GM23248 (cell line): ENCODE data around the gene ARL17A.
"Not testable (repeated sequence)": the region's sequence is repeated elsewhere in the genome, so short reads cannot be mapped to it uniquely, and the experiment has no call there.

Experiments
- EZH2 ChIP-seq: fragments of 200-600 bp; sonication (generic); IDR thresholded peaks from 2 replicates; pipeline ENCODE4 v1.6.1; 2018; ENCODE audit warnings: antibody characterized with exemption, mild to moderate bottlenecking; ENCODE audit not compliant: insufficient read depth, poor library complexity, severe bottlenecking
- EZH2phosphoT487 ChIP-seq: fragments of 200-600 bp; sonication (generic); IDR thresholded peaks from 2 replicates; pipeline ENCODE4 v1.6.1; 2018; ENCODE audit warnings: antibody characterized with exemption, moderate library complexity, mild to moderate bottlenecking, low read depth; ENCODE audit not compliant: insufficient read depth

DNA sequence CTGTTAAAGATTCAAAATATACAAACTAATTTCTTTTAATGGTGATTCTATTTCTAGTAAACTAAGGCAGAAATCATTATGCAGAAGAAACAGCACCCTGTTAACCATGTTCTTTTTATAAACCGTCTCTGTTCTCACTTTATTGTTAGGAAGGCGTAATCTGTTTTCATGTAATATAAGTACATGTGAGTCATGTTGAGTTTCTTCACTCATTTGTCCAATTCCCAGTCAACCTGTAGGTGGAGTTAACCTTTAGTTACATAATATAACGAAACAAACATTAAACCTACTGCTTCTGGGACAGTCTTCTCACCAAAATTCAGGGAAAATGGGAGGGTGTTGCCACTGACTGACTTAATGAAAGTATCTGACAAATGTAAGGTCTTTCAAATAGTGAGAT lies 105.0 kb downstream of the ARL17A start:
- not testable (repeated sequence) for TF ChIP-seq EZH2phosphoT487, EZH2
